ENCODE results near the gene NAT16. TPM values are rescaled to one million over a fixed set of nuclear protein-coding genes. Genes with fewer than 3 reads are reported as not detected.

The NAT16 gene
- total RNA-seq, 1 donor from 2014 or later = not detected

- Histone ChIP-seq H4K20me1 (ENCODE audit: low read depth) (no peaks in the 10 kb centered on the region), H3K79me2 (ENCODE audit: low read depth) (peaks cover 8% of the 10 kb centered on the region), H3K9me3 (ENCODE audit: low read depth) (no peaks in the 10 kb centered on the region), H2AFZ (replicated peaks) (no peak overlapping the region), H3K4me1 (peaks cover 7% of the 10 kb centered on the region), H3K27me3 (no peaks in the 10 kb centered on the region), H3K4me2 (peak overlapping the region; percentile 85), H3F3A (ENCODE audit: low read depth) (peaks cover 21% of the 10 kb centered on the region), H3K4me3 (peak overlapping the region; percentile 86), H3K36me3 (no peaks in the 10 kb centered on the region), H3K27ac (no peak overlapping the region), H3K9ac (no peak overlapping the region)
- Mint-ChIP-seq H3K4me3 (peak overlapping the region; percentile 89), H3K9me3 (peaks cover 3% of the 10 kb centered on the region), H3K27ac (no peak overlapping the region), H3K4me1 (peaks cover 36% of the 10 kb centered on the region), H3K27me3 (ENCODE audit: insufficient read depth, low read depth) (peaks cover 9% of the 10 kb centered on the region), H3K36me3 (peaks cover 11% of the 10 kb centered on the region)
- TF ChIP-seq CTCF (IDR thresholded peaks at IDR 0.05) (no peak), EZH2phosphoT487 (IDR thresholded peaks at IDR 0.05) (no peak), EZH2 (IDR thresholded peaks at IDR 0.05) (no peak)
- DNase-seq (ENCODE audit: low spot score) = no peak
Measured at GRCh38 chr7:101154693-101155102, 25.4 kb downstream of the NAT16 start.

- H2AFZ ChIP-seq (replicated peaks) = no peak within 1 kb of the TSS
Measured at GRCh38 chr7:101153969-101154692, 26.0 kb downstream of the NAT16 start, which contains the start of gene AP1S1. AP1S1 (plus strand) TSS chr7:101154476; CDS start chr7:101154515, 39 bp downstream.

GRCh38 chr7:101151908-101152651 is 28.0 kb downstream of the NAT16 start:
- Mint-ChIP-seq H3K4me1 (peaks cover 31% of the 10 kb centered on the region), H3K27me3 (ENCODE audit: insufficient read depth, low read depth) (peaks cover 7% of the 10 kb centered on the region), H3K9me3 (peaks cover 3% of the 10 kb centered on the region), H3K4me3 (no peak overlapping the region), H3K36me3 (peaks cover 5% of the 10 kb centered on the region), H3K27ac (no peak overlapping the region)
- H3K4me3 ChIP-seq = no peak overlapping the region
- no peaks in the 10 kb centered on the region for H3K9me3 ChIP-seq (ENCODE audit: low read depth)
- no peak overlapping the region for H3K27ac ChIP-seq
- no peaks in the 10 kb centered on the region for H4K20me1 ChIP-seq (ENCODE audit: low read depth)
- no peak overlapping the region for H2AFZ ChIP-seq (replicated peaks)
- H3K36me3 ChIP-seq = no peaks in the 10 kb centered on the region
- no peaks in the 10 kb centered on the region for H3K27me3 ChIP-seq
- H3F3A ChIP-seq (ENCODE audit: low read depth) = peaks cover 21% of the 10 kb centered on the region
- H3K79me2 ChIP-seq (ENCODE audit: low read depth) = peaks cover 8% of the 10 kb centered on the region
- H3K4me1 ChIP-seq = peaks cover 7% of the 10 kb centered on the region
- H3K4me2 ChIP-seq = no peak overlapping the region
- TF ChIP-seq CTCF (IDR thresholded peaks at IDR 0.05) = no peak
- no peak for TF ChIP-seq EZH2phosphoT487 (IDR thresholded peaks at IDR 0.05)
- TF ChIP-seq EZH2 (IDR thresholded peaks at IDR 0.05) = no peak
- DNase-seq (ENCODE audit: low spot score) = no peak
- no peak overlapping the region for H3K9ac ChIP-seq

More at GRCh38 chr7:101153969-101154692, 26.0 kb downstream of the NAT16 start, which contains the start of gene AP1S1:
- Histone ChIP-seq H3K27ac (no peak within 1 kb of the TSS), H3K4me3 (peak within 1 kb of the TSS; percentile 86), H3K9me3 (ENCODE audit: low read depth) (no peaks in the 10 kb centered on the region), H3K79me2 (ENCODE audit: low read depth) (peaks cover 8% of the 10 kb centered on the region), H3K9ac (no peak within 1 kb of the TSS), H3K36me3 (no peaks in the 10 kb centered on the region), H3K27me3 (no peaks in the 10 kb centered on the region), H3F3A (ENCODE audit: low read depth) (peaks cover 21% of the 10 kb centered on the region), H4K20me1 (ENCODE audit: low read depth) (no peaks in the 10 kb centered on the region), H3K4me1 (peaks cover 7% of the 10 kb centered on the region), H3K4me2 (peak within 1 kb of the TSS; percentile 85)
- Mint-ChIP-seq H3K4me1 (peaks cover 40% of the 10 kb centered on the region), H3K27ac (peak within 1 kb of the TSS; percentile 96), H3K4me3 (peak within 1 kb of the TSS; percentile 89), H3K36me3 (peaks cover 9% of the 10 kb centered on the region), H3K9me3 (peaks cover 3% of the 10 kb centered on the region), H3K27me3 (ENCODE audit: insufficient read depth, low read depth) (peaks cover 9% of the 10 kb centered on the region)
- no peak for TF ChIP-seq EZH2 (IDR thresholded peaks at IDR 0.05)
- TF ChIP-seq EZH2phosphoT487 (IDR thresholded peaks at IDR 0.05) = no peak
- TF ChIP-seq CTCF (IDR thresholded peaks at IDR 0.05) = no peak
- peak; percentile 100 for DNase-seq (ENCODE audit: low spot score)

All from neural progenitor cell (in vitro differentiated cells).